ENCODE measurements around the gene TM9SF3.

The TM9SF3 gene

GRCh38 chr10:96501985-96502384, 84.8 kb downstream of the TM9SF3 start:
- Histone ChIP-seq H4K20me1 (ENCODE audit: low read depth, low read length) (no peaks in the 10 kb centered on the region), H3K36me3 (ENCODE audit: low read length) (no peaks in the 10 kb centered on the region), H3K9me3 (ENCODE audit: insufficient read depth, low read length) (no peaks in the 10 kb centered on the region), H3K4me2 (ENCODE audit: low read depth, low read length, poor library complexity, severe bottlenecking) (no peak overlapping the region), H2AFZ (ENCODE audit: low read depth, low read length, severe bottlenecking) (no peak overlapping the region), H3K79me2 (ENCODE audit: insufficient read depth, low read length) (no peaks in the 10 kb centered on the region), H3K27ac (ENCODE audit: low read depth, low read length) (no peak overlapping the region), H3F3A (ENCODE audit: insufficient read depth) (no peaks in the 10 kb centered on the region), H3K9ac (ENCODE audit: low read length) (no peak overlapping the region), H3K9me2 (replicated peaks; ENCODE audit: insufficient read depth, low read length) (no peaks in the 10 kb centered on the region), H3K27me3 (ENCODE audit: low read length) (no peaks in the 10 kb centered on the region), H3K4me3 (ENCODE audit: insufficient read depth, low read length, poor library complexity, severe bottlenecking) (no peak overlapping the region)
- TF ChIP-seq EZH2phosphoT487 (conservative IDR thresholded peaks at IDR 0.05; ENCODE audit: low read length) (no peak), CTCF (IDR thresholded peaks at IDR 0.05; ENCODE audit: insufficient read depth, low read length, poor library complexity, severe bottlenecking) (no peak)

GRCh38 chr10:96500519-96500918, 86.3 kb downstream of the TM9SF3 start:
- no peak overlapping the region for H3K9ac ChIP-seq (ENCODE audit: low read length)
- no peaks in the 10 kb centered on the region for H3K27me3 ChIP-seq (ENCODE audit: low read length)
- no peak overlapping the region for H3K4me3 ChIP-seq (ENCODE audit: insufficient read depth, low read length, poor library complexity, severe bottlenecking)
- no peaks in the 10 kb centered on the region for H3K9me2 ChIP-seq (replicated peaks; ENCODE audit: insufficient read depth, low read length)
- no peaks in the 10 kb centered on the region for H3K79me2 ChIP-seq (ENCODE audit: insufficient read depth, low read length)
- no peaks in the 10 kb centered on the region for H3K36me3 ChIP-seq (ENCODE audit: low read length)
- no peaks in the 10 kb centered on the region for H4K20me1 ChIP-seq (ENCODE audit: low read depth, low read length)
- TF ChIP-seq EZH2phosphoT487 (conservative IDR thresholded peaks at IDR 0.05; ENCODE audit: low read length) (no peak), CTCF (IDR thresholded peaks at IDR 0.05; ENCODE audit: insufficient read depth, low read length, poor library complexity, severe bottlenecking) (no peak)
- no peaks in the 10 kb centered on the region for H3F3A ChIP-seq (ENCODE audit: insufficient read depth)
- H3K4me2 ChIP-seq (ENCODE audit: low read depth, low read length, poor library complexity, severe bottlenecking), result no peak overlapping the region
- H3K27ac ChIP-seq (ENCODE audit: low read depth, low read length), result no peak overlapping the region
- no peak overlapping the region for H2AFZ ChIP-seq (ENCODE audit: low read depth, low read length, severe bottlenecking)
- no peaks in the 10 kb centered on the region for H3K9me3 ChIP-seq (ENCODE audit: insufficient read depth, low read length)

- H3K4me3 ChIP-seq (ENCODE audit: insufficient read depth, low read length, poor library complexity, severe bottlenecking), result no peak overlapping the region
- no peaks in the 10 kb centered on the region for H3K9me3 ChIP-seq (ENCODE audit: insufficient read depth, low read length)
Observed at GRCh38 chr10:96500050-96500449, 86.8 kb downstream of the TM9SF3 start.

More at GRCh38 chr10:96500050-96500449, 86.8 kb downstream of the TM9SF3 start:
- no peaks in the 10 kb centered on the region for H3F3A ChIP-seq (ENCODE audit: insufficient read depth)
- TF ChIP-seq CTCF (IDR thresholded peaks at IDR 0.05; ENCODE audit: insufficient read depth, low read length, poor library complexity, severe bottlenecking), result no peak
- no peak for TF ChIP-seq EZH2phosphoT487 (conservative IDR thresholded peaks at IDR 0.05; ENCODE audit: low read length)
- H2AFZ ChIP-seq (ENCODE audit: low read depth, low read length, severe bottlenecking), result no peak overlapping the region
- no peaks in the 10 kb centered on the region for H3K36me3 ChIP-seq (ENCODE audit: low read length)
- H3K4me2 ChIP-seq (ENCODE audit: low read depth, low read length, poor library complexity, severe bottlenecking), result no peak overlapping the region
- H3K9ac ChIP-seq (ENCODE audit: low read length), result no peak overlapping the region
- H3K79me2 ChIP-seq (ENCODE audit: insufficient read depth, low read length), result no peaks in the 10 kb centered on the region
- H4K20me1 ChIP-seq (ENCODE audit: low read depth, low read length), result no peaks in the 10 kb centered on the region
- no peak overlapping the region for H3K27ac ChIP-seq (ENCODE audit: low read depth, low read length)
- H3K27me3 ChIP-seq (ENCODE audit: low read length), result no peaks in the 10 kb centered on the region
- no peaks in the 10 kb centered on the region for H3K9me2 ChIP-seq (replicated peaks; ENCODE audit: insufficient read depth, low read length)
